ENCODE results near the gene FGF12. TPM values are rescaled to one million over a fixed set of nuclear protein-coding genes. Genes with fewer than 3 reads are reported as not detected.

FGF12 gene
- total and polyA plus RNA-seq, 2 of the 13 experiments (the other 11 are each of a cell fraction or from before 2014, with no cell fraction given) = 0.07 TPM; not detected in 1

- TF ChIP-seq LCORL (IDR thresholded peaks at IDR 0.05) (no peak), LCORL (CRISPR knock-in tag; IDR thresholded peaks at IDR 0.05) (0 out of 2 replicates have a peak, but pooled peaks have one; percentile 27), HOXD1 (CRISPR knock-in tag; IDR thresholded peaks at IDR 0.05) (no peak), HDAC1 (CRISPR knock-in tag; IDR thresholded peaks at IDR 0.05) (0 out of 2 replicates have a peak, but pooled peaks have one; percentile 29), RARA (CRISPR knock-in tag; IDR thresholded peaks at IDR 0.05) (peak; percentile 71), AHDC1 (CRISPR knock-in tag; IDR thresholded peaks at IDR 0.05; ENCODE audit: borderline replicate concordance) (peak; percentile 49; the same call in 1 of the 2 replicates), BCL6 (CRISPR knock-in tag; IDR thresholded peaks at IDR 0.05) (peak; percentile 69), RXRB (CRISPR knock-in tag; IDR thresholded peaks at IDR 0.05; ENCODE audit: borderline replicate concordance) (peak; percentile 54), HOXA9 (CRISPR knock-in tag; IDR thresholded peaks at IDR 0.05; ENCODE audit: borderline replicate concordance) (no peak), RELA (CRISPR knock-in tag; IDR thresholded peaks at IDR 0.05) (no peak), ZNF766 (CRISPR knock-in tag; IDR thresholded peaks at IDR 0.05; ENCODE audit: borderline replicate concordance) (no peak), FOXP4 (CRISPR knock-in tag; IDR thresholded peaks at IDR 0.05) (peak; percentile 72), FOXK1 (CRISPR knock-in tag; IDR thresholded peaks at IDR 0.05; ENCODE audit: borderline replicate concordance, low read depth) (peak; percentile 48; the same call in 1 of the 2 replicates), SMARCE1 (IDR thresholded peaks at IDR 0.05; ENCODE audit: borderline replicate concordance) (no peak), EZH2 (conservative IDR thresholded peaks at IDR 0.05; ENCODE audit: low read depth, low read length) (no peak)
Observed at GRCh38 chr3:192156382-192156781, 571.0 kb downstream of the FGF12 start (continued).

Data from HepG2 (cell line).